ENCODE results near the gene DLG5. TPM values are rescaled to one million over a fixed set of nuclear protein-coding genes. Genes with fewer than 3 reads are reported as not detected.

The DLG5 gene
- polyA plus RNA-seq, 2 of the 4 experiments (the other 2 are of a cell fraction), result 17.0 to 30.9 TPM

DNA sequence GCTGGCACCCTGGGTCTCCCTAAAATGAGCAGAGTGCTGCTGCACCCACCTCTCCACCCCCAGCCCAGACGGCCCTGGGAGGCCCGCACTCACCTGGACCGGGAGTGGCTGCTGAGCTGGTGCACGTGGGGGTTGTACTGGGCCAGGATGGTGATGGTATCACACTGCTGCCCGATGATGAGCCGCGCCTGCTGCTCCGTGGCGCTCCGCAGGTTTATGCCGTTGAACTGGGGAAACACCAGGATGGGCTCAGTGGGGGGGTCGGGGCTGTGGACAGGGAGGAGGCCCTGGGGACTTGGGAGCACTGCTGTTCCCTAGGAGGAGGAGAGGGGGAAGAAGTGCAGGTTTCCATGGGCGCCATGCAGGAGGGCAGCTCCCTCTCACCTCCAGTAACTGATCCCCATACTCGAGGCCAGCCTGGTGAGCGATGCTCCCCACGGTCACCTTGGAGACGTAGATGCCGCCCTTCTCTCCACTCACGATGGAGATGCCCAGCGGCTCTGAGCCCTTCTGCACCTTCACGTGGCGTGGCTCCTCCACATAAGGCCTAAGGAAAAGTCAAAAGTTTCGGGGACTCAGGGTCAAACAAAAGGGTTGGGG lies 114.6 kb downstream of the DLG5 start:
- CTCF ChIA-PET, result interaction anchor here (1.4 to 1.5 kb wide), 2 partner anchors 12 to 100 kb away, joined by 4 to 5 read pairs; no protein-coding TSS in a partner anchor
- FAIRE-seq, result no peak

DNA sequence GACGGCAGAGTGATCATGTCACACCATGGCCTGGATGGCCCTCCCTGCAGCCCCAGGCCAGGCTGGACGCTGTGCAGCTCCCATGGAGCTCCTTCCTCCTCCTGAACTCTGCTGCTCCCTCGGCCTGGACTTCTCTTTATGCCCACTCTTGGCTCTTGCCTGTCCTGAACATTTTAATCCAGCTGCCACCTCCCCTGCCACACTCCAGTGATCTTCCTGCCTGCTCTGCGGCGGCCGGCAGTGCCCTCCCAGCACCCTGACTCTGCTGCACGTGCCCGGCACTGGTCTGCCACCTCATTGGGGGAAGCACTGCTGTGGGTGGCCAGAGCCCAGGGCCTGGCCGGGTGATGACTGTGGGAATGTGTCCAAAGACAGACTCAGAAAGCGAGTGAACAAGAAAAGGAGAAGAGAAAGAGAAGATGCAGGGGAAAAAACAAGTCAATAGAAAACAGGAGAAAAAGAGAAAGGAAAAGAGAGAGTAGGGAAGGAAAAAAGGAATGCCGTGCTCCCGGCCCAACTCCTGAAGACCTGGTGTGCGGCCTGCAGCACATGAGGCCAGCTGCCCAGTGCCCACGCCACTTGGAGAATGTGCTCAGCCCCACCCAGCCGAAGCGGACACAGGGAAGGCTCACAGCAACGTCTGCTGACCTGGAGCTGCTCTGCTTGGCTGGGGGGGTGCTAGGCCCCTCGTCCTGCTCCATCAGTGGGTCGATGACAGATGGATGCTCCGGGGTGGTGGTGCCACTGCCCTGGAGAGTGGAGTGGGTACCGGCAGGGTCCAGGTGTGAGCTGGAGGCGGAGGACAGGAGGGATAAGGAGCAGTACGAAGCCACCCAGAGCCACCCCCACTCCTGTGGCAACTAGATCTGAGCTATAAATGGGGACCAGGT lies 115.9 kb downstream of the DLG5 start:
- H3K27ac ChIP-seq, result no peak overlapping the region
- ChIA-PET CTCF (interaction anchor here (1.4 to 1.5 kb wide), 2 partner anchors 11 to 99 kb away, joined by 4 to 5 read pairs; no protein-coding TSS in a partner anchor), POLR2A (no interaction called here)
- ATAC-seq (0 out of 6 replicates have a peak, but pooled peaks of 1 of the 2 experiments have one; percentile 25), FAIRE-seq (no peak), DNase-seq (ENCODE audit: low read depth in 1 of 2, low spot score in 1 of 2) (no peak)
- no peak overlapping the region for H3K4me2 ChIP-seq
- no peaks in the 10 kb centered on the region for H3K4me1 ChIP-seq
- TF ChIP-seq EHMT2 (IDR thresholded peaks at IDR 0.05; ENCODE audit: low read depth) (no peak), CHD4 (IDR thresholded peaks at IDR 0.05; ENCODE audit: borderline replicate concordance) (no peak), FOSL2 (IDR thresholded peaks at IDR 0.05) (no peak), FOSL2 (CRISPR knock-in tag; IDR thresholded peaks at IDR 0.05) (no peak), HOXB5 (CRISPR knock-in tag; IDR thresholded peaks at IDR 0.05) (no peak), MYC (IDR thresholded peaks at IDR 0.05; ENCODE audit: borderline replicate concordance, low read length) (no peak), KDM5A (IDR thresholded peaks at IDR 0.05) (no peak), NFE2L2 (conservative IDR thresholded peaks at IDR 0.05; ENCODE audit: low read length) (no peak)
- TF ChIP-seq, protein P1, sequence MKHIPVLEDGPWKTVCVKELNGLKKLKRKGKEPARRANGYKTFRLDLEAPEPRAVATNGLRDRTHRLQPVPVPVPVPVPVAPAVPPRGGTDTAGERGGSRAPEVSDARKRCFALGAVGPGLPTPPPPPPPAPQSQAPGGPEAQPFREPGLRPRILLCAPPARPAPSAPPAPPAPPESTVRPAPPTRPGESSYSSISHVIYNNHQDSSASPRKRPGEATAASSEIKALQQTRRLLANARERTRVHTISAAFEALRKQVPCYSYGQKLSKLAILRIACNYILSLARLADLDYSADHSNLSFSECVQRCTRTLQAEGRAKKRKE (CRISPR knock-in tag; IDR thresholded peaks at IDR 0.05; ENCODE audit: low read depth), result no peak
- TF ChIP-seq, protein P2, sequence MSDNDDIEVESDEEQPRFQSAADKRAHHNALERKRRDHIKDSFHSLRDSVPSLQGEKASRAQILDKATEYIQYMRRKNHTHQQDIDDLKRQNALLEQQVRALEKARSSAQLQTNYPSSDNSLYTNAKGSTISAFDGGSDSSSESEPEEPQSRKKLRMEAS (IDR thresholded peaks at IDR 0.05), result no peak
- H3K9me3 ChIP-seq, result no peaks in the 10 kb centered on the region
- H3K4me3 ChIP-seq, result no peak overlapping the region
- 88% methylated on average over 23 of the region's 23 CpGs for WGBS (ENCODE audit: missing lambda C conversion rate)

More for the DNA sequence above, 114.6 kb downstream of the DLG5 start:
- WGBS (ENCODE audit: missing lambda C conversion rate), result 86% methylated on average over 19 of the region's 23 CpGs
- no peak for DNase-seq (ENCODE audit: low read depth in 1 of 2, low spot score in 1 of 2)
- no peaks in the 10 kb centered on the region for H3K9me3 ChIP-seq
- no peaks in the 10 kb centered on the region for H3K4me1 ChIP-seq
- POLR2A ChIA-PET, result no interaction called here
- no peak for ATAC-seq
- H3K4me3 ChIP-seq, result no peak overlapping the region
- TF ChIP-seq ZSCAN20 (CRISPR knock-in tag; IDR thresholded peaks at IDR 0.05) (no peak), TP53 (CRISPR knock-in tag; IDR thresholded peaks at IDR 0.05) (no peak), POLR2A (IDR thresholded peaks at IDR 0.05; ENCODE audit: low read length) (no peak), ZNF302 (CRISPR knock-in tag; IDR thresholded peaks at IDR 0.05) (no peak), RCOR1 (IDR thresholded peaks at IDR 0.05; ENCODE audit: low read depth, low read length) (no peak), SREBF2 (IDR thresholded peaks at IDR 0.05) (no peak), ESRRA (IDR thresholded peaks at IDR 0.05; ENCODE audit: borderline replicate concordance, low read length) (no peak), CBX8 (IDR thresholded peaks at IDR 0.05) (no peak), EHMT2 (IDR thresholded peaks at IDR 0.05; ENCODE audit: low read depth) (no peak), SMC3 (IDR thresholded peaks at IDR 0.05) (no peak)
- TF ChIP-seq, protein P3, sequence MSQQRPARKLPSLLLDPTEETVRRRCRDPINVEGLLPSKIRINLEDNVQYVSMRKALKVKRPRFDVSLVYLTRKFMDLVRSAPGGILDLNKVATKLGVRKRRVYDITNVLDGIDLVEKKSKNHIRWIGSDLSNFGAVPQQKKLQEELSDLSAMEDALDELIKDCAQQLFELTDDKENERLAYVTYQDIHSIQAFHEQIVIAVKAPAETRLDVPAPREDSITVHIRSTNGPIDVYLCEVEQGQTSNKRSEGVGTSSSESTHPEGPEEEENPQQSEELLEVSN (IDR thresholded peaks at IDR 0.05; ENCODE audit: borderline replicate concordance, low read depth), result no peak
- no peak overlapping the region for H3K4me2 ChIP-seq
- H3K27ac ChIP-seq, result no peak overlapping the region

DNA sequence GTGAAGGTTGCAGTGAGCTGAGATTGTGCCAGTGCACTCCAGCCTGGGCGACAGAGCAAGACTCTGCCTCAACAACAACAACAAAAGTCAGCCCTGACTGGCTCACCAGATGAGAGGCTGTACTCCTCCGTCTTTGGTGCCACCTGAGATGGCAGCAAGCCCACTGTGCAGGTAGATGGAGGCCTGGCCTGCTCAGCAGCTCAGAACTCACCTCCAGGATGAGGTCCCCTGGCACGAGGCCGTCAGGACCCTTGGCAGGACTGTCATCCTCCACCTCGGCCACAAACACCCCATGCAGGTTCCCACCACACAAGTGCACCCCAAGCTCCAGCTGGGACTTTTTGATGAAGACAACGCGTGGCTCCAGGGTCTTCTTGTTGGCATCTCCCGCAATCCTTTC lies 117.2 kb downstream of the DLG5 start:
- CTCF ChIA-PET, result interaction anchor here (0.7 to 1.1 kb wide), 2 partner anchors 9 to 48 kb away, joined by 3 read pairs; no protein-coding TSS in a partner anchor
- Histone ChIP-seq H3K4me1 (no peaks in the 10 kb centered on the region), H3K4me3 (no peak overlapping the region), H3K27ac (no peak overlapping the region), H3K9me3 (no peaks in the 10 kb centered on the region), H3K4me2 (no peak overlapping the region)
- WGBS (ENCODE audit: missing lambda C conversion rate), result 92% methylated on average over 8 of the region's 8 CpGs
- no peak for TF ChIP-seq POLR2A (IDR thresholded peaks at IDR 0.05; ENCODE audit: low read length)
- no peak for TF ChIP-seq RCOR1 (IDR thresholded peaks at IDR 0.05; ENCODE audit: low read depth, low read length)
- no peak for TF ChIP-seq ZC3H11A (IDR thresholded peaks at IDR 0.05)
- TF ChIP-seq, protein P4, sequence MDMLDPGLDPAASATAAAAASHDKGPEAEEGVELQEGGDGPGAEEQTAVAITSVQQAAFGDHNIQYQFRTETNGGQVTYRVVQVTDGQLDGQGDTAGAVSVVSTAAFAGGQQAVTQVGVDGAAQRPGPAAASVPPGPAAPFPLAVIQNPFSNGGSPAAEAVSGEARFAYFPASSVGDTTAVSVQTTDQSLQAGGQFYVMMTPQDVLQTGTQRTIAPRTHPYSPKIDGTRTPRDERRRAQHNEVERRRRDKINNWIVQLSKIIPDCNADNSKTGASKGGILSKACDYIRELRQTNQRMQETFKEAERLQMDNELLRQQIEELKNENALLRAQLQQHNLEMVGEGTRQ (IDR thresholded peaks at IDR 0.05), result no peak
- no peak for TF ChIP-seq RFX5 (IDR thresholded peaks at IDR 0.05)
- TF ChIP-seq NPAS2 (CRISPR knock-in tag; IDR thresholded peaks at IDR 0.05; ENCODE audit: borderline replicate concordance), result no peak
- TF ChIP-seq KDM5A (IDR thresholded peaks at IDR 0.05), result no peak
- no peak for TF ChIP-seq RARB (CRISPR knock-in tag; IDR thresholded peaks at IDR 0.05)
- TF ChIP-seq NFE2L2 (conservative IDR thresholded peaks at IDR 0.05; ENCODE audit: low read length), result no peak
- TF ChIP-seq SMC3 (IDR thresholded peaks at IDR 0.05), result no peak
- TF ChIP-seq HOXB5 (CRISPR knock-in tag; IDR thresholded peaks at IDR 0.05), result no peak
- no peak for TF ChIP-seq EHF (CRISPR knock-in tag; IDR thresholded peaks at IDR 0.05)
- no peak for TF ChIP-seq CEBPB (IDR thresholded peaks at IDR 0.05)
- TF ChIP-seq, protein P2 (IDR thresholded peaks at IDR 0.05), result no peak
- TF ChIP-seq TFCP2L1 (CRISPR knock-in tag; IDR thresholded peaks at IDR 0.05), result no peak
- TF ChIP-seq HOXB13 (CRISPR knock-in tag; IDR thresholded peaks at IDR 0.05; ENCODE audit: low read depth), result no peak
- no peak for ATAC-seq
- no peak for DNase-seq (ENCODE audit: low read depth in 1 of 2, low spot score in 1 of 2)
- no peak for FAIRE-seq
- POLR2A ChIA-PET, result no interaction called here

Measured in A549 (cell line).